Keratinocyte (primary cell): ENCODE measurements around the gene SRSF9. TPM values are rescaled to one million over a fixed set of nuclear protein-coding genes. Genes with fewer than 3 reads are reported as not detected.

Source experiments
- DNase-seq: peaks from one replicate; pipeline ENCODE4 v3.0.0-alpha.2; 2011; ENCODE audit warnings: low read depth, missing footprints, low spot score
- FAIRE-seq: peaks from 2 replicates; lab custom pipeline; 2011; peaks lifted over from hg19 to GRCh38; lab: Jason Lieb, UNC
- H2AFZ ChIP-seq: 2 replicates; pipeline ENCODE4 v1.6.0; 2012; ENCODE audit warnings: low read length, control low read depth, inconsistent platforms; ENCODE audit not compliant: control insufficient read depth
- H3K27ac ChIP-seq: 2 replicates; pipeline ENCODE4 v1.5.1; 2011; ENCODE audit warnings: low read length; ENCODE audit not compliant: control insufficient read depth, insufficient read depth
- H3K27me3 ChIP-seq: 3 replicates; pipeline ENCODE4 v1.6.0; 2011; ENCODE audit warnings: low read length; ENCODE audit not compliant: control insufficient read depth, insufficient read depth; ENCODE audit errors: extremely low read depth
- H3K36me3 ChIP-seq, 2 experiments: 2 replicates in 1 of 2; 3 replicates in 1 of 2; pipeline ENCODE4 v1.5.1; 2011; ENCODE audit warnings: low read length in 2 of 2, mild to moderate bottlenecking in 1 of 2; ENCODE audit not compliant: control insufficient read depth in 2 of 2, insufficient read depth in 2 of 2; ENCODE audit errors: extremely low read depth in 1 of 2
- H3K4me1 ChIP-seq: 3 replicates; pipeline ENCODE4 v1.5.1; 2011; ENCODE audit warnings: low read length; ENCODE audit not compliant: control insufficient read depth, insufficient read depth; ENCODE audit errors: extremely low read depth
- H3K4me2 ChIP-seq: 3 replicates; pipeline ENCODE4 v1.6.0; 2011; ENCODE audit warnings: low read depth, low read length; ENCODE audit not compliant: control insufficient read depth, insufficient read depth; ENCODE audit errors: extremely low read depth
- H3K4me3 ChIP-seq, 3 experiments: fragments of 200-600 bp in 1 of 3; sonication (generic) in 1 of 3; 2 replicates in 2 of 3; 3 replicates in 1 of 3; pipeline ENCODE4 v1.5.1; 2011 to 2016; ENCODE audit warnings: low read length in 3 of 3, mild to moderate bottlenecking in 3 of 3, control low read depth in 2 of 3, inconsistent platforms in 1 of 3, low read depth in 1 of 3, mixed read lengths in 1 of 3, mixed run types in 1 of 3, moderate library complexity in 1 of 3; ENCODE audit not compliant: control insufficient read depth in 2 of 3, insufficient read depth in 2 of 3; ENCODE audit errors: extremely low read depth in 1 of 3
- H3K79me2 ChIP-seq: 2 replicates; pipeline ENCODE4 v1.6.0; 2012; ENCODE audit warnings: low read length; ENCODE audit not compliant: control insufficient read depth, insufficient read depth
- H3K9ac ChIP-seq: 3 replicates; pipeline ENCODE4 v1.6.0; 2011; ENCODE audit warnings: low read length; ENCODE audit not compliant: control insufficient read depth, insufficient read depth; ENCODE audit errors: extremely low read depth
- H3K9me1 ChIP-seq: 3 replicates; pipeline ENCODE4 v1.6.0; 2011; ENCODE audit warnings: low read length; ENCODE audit not compliant: control insufficient read depth, insufficient read depth; ENCODE audit errors: extremely low read depth
- H3K9me3 ChIP-seq: 2 replicates; pipeline ENCODE4 v1.5.1; 2012; ENCODE audit warnings: low read depth, low read length; ENCODE audit not compliant: control insufficient read depth
- H4K20me1 ChIP-seq: 3 replicates; pipeline ENCODE4 v1.6.0; 2011; ENCODE audit warnings: low read length; ENCODE audit not compliant: control insufficient read depth, insufficient read depth; ENCODE audit errors: extremely low read depth
- EZH2 ChIP-seq: IDR thresholded peaks from one replicate; pipeline ENCODE4 v1.6.1; 2012; ENCODE audit warnings: inconsistent platforms, mild to moderate bottlenecking, low read length, moderate library complexity
- dilution Hi-C: fragments of 300-500 bp; cut with MboI; formaldehyde crosslinking; loops from one replicate; pipeline ENCODE4 v1.7.0; 2020; ENCODE audit warnings: low sequenced_read_pairs; ENCODE audit not compliant: extremely low pct_ligation_motif_present
- polyA plus RNA-seq, 5 experiments: library from polyadenylated mRNA; depleted of rRNA in 3 of 5; stranded (reverse) in 3 of 5; stranded (forward) in 1 of 5; unstranded in 1 of 5; fragments of >200 nt; gene quantifications; 1 replicate in 1 of 5; 2 replicates in 3 of 5; 3 replicates in 1 of 5; pipeline versions ENCODE4 v1.2.1 to v1.2.3, GENCODE V29; 2011 to 2012; ENCODE audit warnings: missing spikeins in 2 of 5, low read depth in 1 of 5, low replicate concordance in 1 of 5
- TF ChIP-seq, protein P1 (sequence below), 3 experiments: IDR thresholded peaks in 1 of 3; conservative IDR thresholded peaks in 1 of 3; optimal IDR thresholded peaks in 1 of 3; 2 replicates in 2 of 3; 3 replicates in 1 of 3; pipeline versions ENCODE3 to v1.5.1; 2011; ENCODE audit warnings: low read length in 3 of 3, mild to moderate bottlenecking in 3 of 3, moderate library complexity in 2 of 3, control low read depth in 1 of 3, inconsistent platforms in 1 of 3; ENCODE audit not compliant: insufficient read depth in 2 of 3; ENCODE audit errors: extremely low read depth in 1 of 3

SRSF9 gene
- polyA plus RNA-seq, 1 donor (not counting 4 experiments of a cell fraction or from before 2014, with no cell fraction given) = 159 TPM

DNA sequence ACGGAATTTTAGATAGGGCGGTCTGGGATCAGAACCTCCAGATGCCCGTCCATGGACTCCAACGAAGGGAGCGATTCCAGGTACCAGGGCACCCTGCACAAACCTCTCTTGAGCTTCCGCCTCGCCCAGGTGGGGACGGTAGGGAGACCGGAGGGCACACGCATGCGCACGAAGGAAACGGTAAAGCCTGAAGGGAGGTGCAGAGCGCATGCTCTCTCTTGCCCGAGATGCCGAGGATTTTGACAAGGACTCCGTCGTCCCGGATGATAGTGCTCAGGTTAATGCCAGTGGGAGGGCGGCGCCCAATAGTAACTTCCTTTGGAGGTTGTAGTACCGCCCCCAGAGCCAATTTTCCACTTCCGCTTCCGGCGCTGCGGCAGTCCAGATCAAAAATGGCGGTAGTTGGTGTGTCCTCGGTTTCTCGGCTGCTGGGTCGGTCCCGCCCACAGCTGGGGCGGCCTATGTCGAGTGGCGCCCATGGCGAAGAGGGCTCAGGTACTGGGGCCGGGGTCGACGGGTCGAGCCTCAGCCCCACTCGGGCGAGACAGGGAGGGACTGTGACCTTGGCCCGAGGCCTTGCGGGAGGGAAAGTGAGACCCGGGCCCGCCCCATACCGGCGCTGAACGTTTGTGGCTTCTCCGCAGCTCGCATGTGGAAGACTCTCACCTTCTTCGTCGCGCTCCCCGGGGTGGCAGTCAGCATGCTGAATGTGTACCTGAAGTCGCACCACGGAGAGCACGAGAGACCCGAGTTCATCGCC, 31.6 kb downstream of the SRSF9 start, which contains the start of gene COX6A1:
COX6A1 (plus strand) TSS at position 379 of the 760 bp plus-strand sequence; CDS start at position 393, 14 bp downstream.
- H3K4me2 ChIP-seq = peak within 1 kb of the TSS; percentile 96

GRCh38 chr12:120432772-120433525, 36.6 kb downstream of the SRSF9 start:
- Histone ChIP-seq H4K20me1 (no peaks in the 10 kb centered on the region), H3K9me3 (no peaks in the 10 kb centered on the region), H3K9me1 (no peaks in the 10 kb centered on the region), H3K36me3 (no peaks in the 10 kb centered on the region), H3K27ac (no peak overlapping the region), H3K4me3 (no peak overlapping the region), H3K79me2 (peaks cover under 1% of the 10 kb centered on the region), H2AFZ (no peak overlapping the region), H3K4me2 (no peak overlapping the region), H3K9ac (no peak overlapping the region), H3K4me1 (peaks cover 4% of the 10 kb centered on the region), H3K27me3 (no peaks in the 10 kb centered on the region)
- no peak for DNase-seq
- dilution Hi-C loops = no loop called here
- FAIRE-seq = no peak
- TF ChIP-seq EZH2 = no peak
- TF ChIP-seq, protein P1, sequence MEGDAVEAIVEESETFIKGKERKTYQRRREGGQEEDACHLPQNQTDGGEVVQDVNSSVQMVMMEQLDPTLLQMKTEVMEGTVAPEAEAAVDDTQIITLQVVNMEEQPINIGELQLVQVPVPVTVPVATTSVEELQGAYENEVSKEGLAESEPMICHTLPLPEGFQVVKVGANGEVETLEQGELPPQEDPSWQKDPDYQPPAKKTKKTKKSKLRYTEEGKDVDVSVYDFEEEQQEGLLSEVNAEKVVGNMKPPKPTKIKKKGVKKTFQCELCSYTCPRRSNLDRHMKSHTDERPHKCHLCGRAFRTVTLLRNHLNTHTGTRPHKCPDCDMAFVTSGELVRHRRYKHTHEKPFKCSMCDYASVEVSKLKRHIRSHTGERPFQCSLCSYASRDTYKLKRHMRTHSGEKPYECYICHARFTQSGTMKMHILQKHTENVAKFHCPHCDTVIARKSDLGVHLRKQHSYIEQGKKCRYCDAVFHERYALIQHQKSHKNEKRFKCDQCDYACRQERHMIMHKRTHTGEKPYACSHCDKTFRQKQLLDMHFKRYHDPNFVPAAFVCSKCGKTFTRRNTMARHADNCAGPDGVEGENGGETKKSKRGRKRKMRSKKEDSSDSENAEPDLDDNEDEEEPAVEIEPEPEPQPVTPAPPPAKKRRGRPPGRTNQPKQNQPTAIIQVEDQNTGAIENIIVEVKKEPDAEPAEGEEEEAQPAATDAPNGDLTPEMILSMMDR (optimal IDR thresholded peaks at IDR 0.05 in 1 of 3, IDR thresholded peaks at IDR 0.05 in 1 of 3, conservative IDR thresholded peaks at IDR 0.05 in 1 of 3; ENCODE audit: extremely low read depth in 1 of 3, insufficient read depth in 2 of 3, low read length in 3 of 3) = no peak

More for the DNA sequence above, 31.6 kb downstream of the SRSF9 start, which contains the start of gene COX6A1:
- peaks cover 4 to 7% of the 10 kb centered on the region in 2 experiments for H3K36me3 ChIP-seq
- peak within 1 kb of the TSS; percentile 51 for H3K27ac ChIP-seq
- peaks cover 21% of the 10 kb centered on the region for H3K4me1 ChIP-seq
- peaks cover 40% of the 10 kb centered on the region for H3K79me2 ChIP-seq
- H4K20me1 ChIP-seq = no peaks in the 10 kb centered on the region
- peak within 1 kb of the TSS; percentile 84 for H3K9ac ChIP-seq
- dilution Hi-C loops = no loop called here
- peak; percentile 61 for FAIRE-seq
- no peaks in the 10 kb centered on the region for H3K27me3 ChIP-seq
- peak; percentile 98 for DNase-seq
- H3K9me3 ChIP-seq = no peaks in the 10 kb centered on the region
- peak within 1 kb of the TSS; percentile 61 to 95 (median 94) for H3K4me3 ChIP-seq
- TF ChIP-seq, protein P1 (optimal IDR thresholded peaks at IDR 0.05 in 1 of 3, IDR thresholded peaks at IDR 0.05 in 1 of 3, conservative IDR thresholded peaks at IDR 0.05 in 1 of 3; ENCODE audit: extremely low read depth in 1 of 3, insufficient read depth in 2 of 3, low read length in 3 of 3) = no peak
- no peak for TF ChIP-seq EZH2
- H2AFZ ChIP-seq = peak within 1 kb of the TSS; percentile 98
- H3K9me1 ChIP-seq = no peaks in the 10 kb centered on the region
